ENCODE results near the gene DNAH12. TPM values are rescaled to one million over a fixed set of nuclear protein-coding genes. Genes with fewer than 3 reads are reported as not detected.
"Not testable (repeated sequence)": the region's sequence is repeated elsewhere in the genome, so short reads cannot be mapped to it uniquely, and the experiment has no call there.

Gene DNAH12
- total RNA-seq, 1 donor = 0.63 TPM

GRCh38 chr3:57555738-57556458 is 11.8 kb upstream of the DNAH12 start, which contains the start of gene PDE12:
Gene PDE12, plus strand, starts transcription at chr3:57556274. Its CDS starts 106 bp downstream, at chr3:57556380.
- H3K4me1 ChIP-seq (ENCODE audit: insufficient read depth, low read length) = peaks cover 34% of the 10 kb centered on the region
- H3K9me3 ChIP-seq (ENCODE audit: low read depth, low read length) = no peaks in the 10 kb centered on the region
- no peaks in the 10 kb centered on the region for H3K27me3 ChIP-seq (ENCODE audit: insufficient read depth, low read length)
- peak within 1 kb of the TSS; percentile 72 for H3K4me3 ChIP-seq (ENCODE audit: low read length)

DNA sequence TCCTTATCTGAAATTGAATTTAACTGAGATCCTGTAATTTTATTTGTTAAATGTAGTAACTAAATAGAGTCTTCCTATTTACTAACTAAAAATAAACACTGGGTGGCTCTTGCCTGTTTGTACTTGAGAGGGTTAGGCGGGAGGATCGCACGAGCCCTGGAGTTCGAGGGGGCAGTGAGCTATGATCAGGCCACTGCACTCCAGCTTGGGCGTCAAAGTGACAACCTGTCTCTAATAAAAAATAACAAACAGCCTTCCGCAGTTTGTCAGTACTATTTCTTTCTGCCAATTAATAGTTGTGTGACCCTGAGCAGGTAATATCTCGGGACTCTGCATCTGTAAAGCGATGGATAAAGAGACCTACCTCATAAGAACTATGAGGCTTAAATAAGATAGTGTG is 11.2 kb upstream of the DNAH12 start:
- peak overlapping the region; percentile 72 for H3K4me3 ChIP-seq (ENCODE audit: low read length)
- no peaks in the 10 kb centered on the region for H3K9me3 ChIP-seq (ENCODE audit: low read depth, low read length)
- H3K4me1 ChIP-seq (ENCODE audit: insufficient read depth, low read length) = peaks cover 34% of the 10 kb centered on the region
- no peaks in the 10 kb centered on the region for H3K27me3 ChIP-seq (ENCODE audit: insufficient read depth, low read length)

DNA sequence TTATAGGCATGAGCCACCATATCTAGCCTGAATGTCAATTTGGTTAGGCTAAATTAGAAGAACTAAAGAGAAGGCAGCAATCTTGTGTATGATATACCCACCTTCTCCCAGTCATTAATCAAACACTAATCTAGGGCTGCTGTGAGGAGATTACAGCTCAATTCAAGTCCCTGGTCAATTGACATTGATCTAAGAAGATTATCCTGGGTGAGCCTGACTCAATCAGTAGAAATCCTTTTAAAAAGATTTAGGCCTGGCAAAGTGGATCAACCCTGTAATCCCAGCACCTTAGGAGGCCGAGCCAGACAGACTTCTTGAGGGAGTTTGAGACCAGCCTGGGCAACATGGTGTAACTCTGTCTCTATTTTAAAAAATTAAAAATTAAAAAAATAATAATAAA is 2.5 kb upstream of the DNAH12 start:
- no peak overlapping the region for H3K4me3 ChIP-seq (ENCODE audit: low read length)
- peaks cover 7% of the 10 kb centered on the region for H3K4me1 ChIP-seq (ENCODE audit: insufficient read depth, low read length)
- no peaks in the 10 kb centered on the region for H3K9me3 ChIP-seq (ENCODE audit: low read depth, low read length)
- H3K27me3 ChIP-seq (ENCODE audit: insufficient read depth, low read length) = no peaks in the 10 kb centered on the region

GRCh38 chr3:57545636-57546268 is 1.6 kb upstream of the DNAH12 start:
- Histone ChIP-seq H3K4me1 (ENCODE audit: insufficient read depth, low read length) (peaks cover 7% of the 10 kb centered on the region), H3K4me3 (ENCODE audit: low read length) (no peak overlapping the region)

GRCh38 chr3:57538465-57538864 is 5.7 kb downstream of the DNAH12 start:
- no peaks in the 10 kb centered on the region for H3K27me3 ChIP-seq (ENCODE audit: insufficient read depth, low read length)
- H3K9me3 ChIP-seq (ENCODE audit: low read depth, low read length) = no peaks in the 10 kb centered on the region
- H3K4me3 ChIP-seq (ENCODE audit: low read length) = no peak overlapping the region
- H3K4me1 ChIP-seq (ENCODE audit: insufficient read depth, low read length) = no peaks in the 10 kb centered on the region

More at GRCh38 chr3:57545636-57546268, 1.6 kb upstream of the DNAH12 start:
- Histone ChIP-seq H3K27me3 (ENCODE audit: insufficient read depth, low read length) (no peaks in the 10 kb centered on the region), H3K9me3 (ENCODE audit: low read depth, low read length) (no peaks in the 10 kb centered on the region)

DNA sequence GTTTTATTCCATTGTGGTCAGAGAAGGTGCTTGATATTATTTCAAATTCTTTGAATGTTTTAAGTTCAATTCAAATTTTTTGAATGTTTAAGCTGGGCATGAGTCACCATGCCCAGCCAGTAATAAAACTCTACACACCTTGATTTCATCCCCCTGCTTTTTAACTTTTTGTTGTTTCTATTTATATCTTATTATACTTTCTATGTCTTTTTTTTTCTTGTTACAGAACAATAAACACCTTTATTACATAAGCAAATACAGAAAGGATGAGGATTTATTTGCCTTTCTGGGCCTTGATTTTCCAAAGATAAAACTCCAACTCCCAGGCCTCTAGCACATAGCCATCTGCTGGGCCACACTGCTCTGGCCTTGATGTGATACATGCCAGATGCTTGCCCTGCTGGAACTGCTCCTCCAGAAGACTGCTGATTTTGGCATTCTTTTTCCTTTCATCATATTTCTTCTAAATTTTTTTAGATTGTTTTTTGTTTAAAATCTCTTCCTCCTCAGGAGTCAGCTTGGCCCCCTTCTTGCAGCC is 14.0 kb downstream of the DNAH12 start:
- H3K4me3 ChIP-seq (ENCODE audit: low read length) = no peak overlapping the region
- H3K9me3 ChIP-seq (ENCODE audit: low read depth, low read length) = no peaks in the 10 kb centered on the region
- no peaks in the 10 kb centered on the region for H3K4me1 ChIP-seq (ENCODE audit: insufficient read depth, low read length)
- no peaks in the 10 kb centered on the region for H3K27me3 ChIP-seq (ENCODE audit: insufficient read depth, low read length)

- H3K9me3 ChIP-seq (ENCODE audit: low read depth, low read length) = no peaks in the 10 kb centered on the region
- H3K4me1 ChIP-seq (ENCODE audit: insufficient read depth, low read length) = no peaks in the 10 kb centered on the region
- no peaks in the 10 kb centered on the region for H3K27me3 ChIP-seq (ENCODE audit: insufficient read depth, low read length)
- H3K4me3 ChIP-seq (ENCODE audit: low read length) = no peak overlapping the region
These were observed 25.7 kb downstream of the DNAH12 start for GRCh38 chr3:57518276-57518915.

GRCh38 chr3:57512166-57512565 is 32.0 kb downstream of the DNAH12 start:
- no peaks in the 10 kb centered on the region for H3K27me3 ChIP-seq (ENCODE audit: insufficient read depth, low read length)
- H3K4me1 ChIP-seq (ENCODE audit: insufficient read depth, low read length) = no peaks in the 10 kb centered on the region
- H3K9me3 ChIP-seq (ENCODE audit: low read depth, low read length) = no peaks in the 10 kb centered on the region
- H3K4me3 ChIP-seq (ENCODE audit: low read length) = no peak overlapping the region

- Histone ChIP-seq H3K4me3 (ENCODE audit: low read length) (no peak overlapping the region), H3K9me3 (ENCODE audit: low read depth, low read length) (no peaks in the 10 kb centered on the region), H3K4me1 (ENCODE audit: insufficient read depth, low read length) (no peaks in the 10 kb centered on the region), H3K27me3 (ENCODE audit: insufficient read depth, low read length) (no peaks in the 10 kb centered on the region)
These were observed 38.2 kb downstream of the DNAH12 start for GRCh38 chr3:57505901-57506300.

DNA sequence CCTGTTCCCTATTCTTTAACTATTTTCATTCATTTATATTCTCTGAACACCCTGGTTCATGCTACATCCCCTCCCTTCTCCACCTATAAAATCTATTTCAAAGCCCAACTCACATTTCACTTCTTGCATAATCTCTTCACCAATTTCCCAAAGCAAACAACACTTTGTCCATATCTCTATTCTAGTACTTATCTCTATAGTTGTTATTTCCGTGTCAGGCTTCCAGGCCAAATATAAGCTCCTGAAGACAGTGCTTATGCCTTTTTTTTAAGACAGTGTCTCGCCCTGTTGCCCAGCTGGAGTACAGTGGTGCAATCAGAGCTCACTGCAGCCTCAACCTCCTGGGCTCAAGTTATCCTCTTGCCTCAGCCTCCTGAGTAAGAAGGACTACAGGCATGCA is 43.6 kb downstream of the DNAH12 start:
- H3K9me3 ChIP-seq (ENCODE audit: low read depth, low read length) = no peaks in the 10 kb centered on the region
- no peaks in the 10 kb centered on the region for H3K27me3 ChIP-seq (ENCODE audit: insufficient read depth, low read length)
- no peaks in the 10 kb centered on the region for H3K4me1 ChIP-seq (ENCODE audit: insufficient read depth, low read length)
- H3K4me3 ChIP-seq (ENCODE audit: low read length) = no peak overlapping the region

- no peaks in the 10 kb centered on the region for H3K27me3 ChIP-seq (ENCODE audit: insufficient read depth, low read length)
These were observed 46.2 kb downstream of the DNAH12 start for GRCh38 chr3:57497904-57498303.

DNA sequence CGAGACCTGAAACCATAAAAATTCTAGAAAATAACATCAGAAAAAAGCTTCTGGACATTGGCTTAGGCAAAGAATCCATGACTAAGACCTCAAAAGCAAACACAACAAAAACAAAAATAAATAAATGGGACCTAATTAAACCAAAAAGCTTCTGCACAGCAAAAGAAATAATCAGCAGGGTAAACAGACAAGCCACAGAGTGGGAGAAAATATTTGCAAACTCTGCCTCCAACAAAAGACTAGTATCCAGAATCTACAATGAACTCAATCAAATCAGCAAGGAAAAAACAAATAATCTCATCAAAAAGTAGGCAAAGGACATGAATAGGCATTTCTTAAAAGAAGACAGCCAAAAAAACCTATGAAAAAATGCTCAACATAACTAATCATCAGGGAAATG is 59.6 kb downstream of the DNAH12 start:
- no peaks in the 10 kb centered on the region for H3K9me3 ChIP-seq (ENCODE audit: low read depth, low read length)
- H3K4me3 ChIP-seq (ENCODE audit: low read length) = no peak overlapping the region
- no peaks in the 10 kb centered on the region for H3K27me3 ChIP-seq (ENCODE audit: insufficient read depth, low read length)
- no peaks in the 10 kb centered on the region for H3K4me1 ChIP-seq (ENCODE audit: insufficient read depth, low read length)

More at GRCh38 chr3:57497904-57498303, 46.2 kb downstream of the DNAH12 start:
- Histone ChIP-seq H3K4me3 (ENCODE audit: low read length) (no peak overlapping the region), H3K9me3 (ENCODE audit: low read depth, low read length) (no peaks in the 10 kb centered on the region), H3K4me1 (ENCODE audit: insufficient read depth, low read length) (no peaks in the 10 kb centered on the region)

GRCh38 chr3:57477193-57477592 is 67.0 kb downstream of the DNAH12 start:
- H3K27me3 ChIP-seq (ENCODE audit: insufficient read depth, low read length); H3K4me3 ChIP-seq (ENCODE audit: low read length); H3K9me3 ChIP-seq (ENCODE audit: low read depth, low read length); H3K4me1 ChIP-seq (ENCODE audit: insufficient read depth, low read length): not testable (repeated sequence)

DNA sequence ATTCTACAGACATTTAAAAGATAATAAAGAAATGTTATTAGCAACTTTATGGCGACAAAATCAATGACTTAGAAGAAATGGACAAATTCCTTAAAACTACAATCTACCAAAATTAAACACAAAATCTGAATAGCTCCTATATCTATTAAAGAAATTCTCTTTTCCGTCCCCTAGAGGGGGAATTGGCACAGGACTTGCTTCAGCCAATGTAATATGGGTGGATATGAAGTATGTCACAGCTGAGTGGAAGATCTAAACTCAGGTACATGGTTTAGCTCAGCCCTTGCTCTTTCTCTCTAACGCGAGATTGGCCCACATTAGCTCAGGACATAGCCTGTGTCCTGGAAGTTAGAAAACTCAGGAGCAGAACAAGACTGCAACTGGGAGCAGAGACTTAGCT is 79.3 kb downstream of the DNAH12 start:
- Histone ChIP-seq H3K9me3 (ENCODE audit: low read depth, low read length) (no peaks in the 10 kb centered on the region), H3K4me1 (ENCODE audit: insufficient read depth, low read length) (no peaks in the 10 kb centered on the region), H3K27me3 (ENCODE audit: insufficient read depth, low read length) (no peaks in the 10 kb centered on the region), H3K4me3 (ENCODE audit: low read length) (no peak overlapping the region)

DNA sequence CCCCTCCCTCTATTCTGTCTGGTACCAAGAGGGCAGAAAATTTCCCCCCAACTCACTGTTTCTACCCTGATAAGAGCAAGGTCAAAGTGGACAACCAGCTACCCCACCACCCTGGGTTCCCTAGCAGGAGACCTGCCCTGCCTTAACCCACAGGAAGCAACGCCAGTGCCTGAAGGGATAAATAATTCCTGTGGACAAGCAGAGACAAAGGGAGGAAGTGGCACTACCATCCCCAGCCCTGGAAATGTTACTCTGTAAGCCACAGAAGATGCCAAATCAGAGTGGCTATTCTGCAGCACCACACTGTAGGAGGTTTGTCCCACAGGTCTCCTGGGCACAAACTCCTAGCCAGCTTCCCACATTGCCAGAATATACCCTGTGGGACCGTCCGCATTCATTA is 80.1 kb downstream of the DNAH12 start:
- H3K4me3 ChIP-seq (ENCODE audit: low read length) = no peak overlapping the region
- H3K4me1 ChIP-seq (ENCODE audit: insufficient read depth, low read length) = no peaks in the 10 kb centered on the region
- H3K9me3 ChIP-seq (ENCODE audit: low read depth, low read length) = no peaks in the 10 kb centered on the region
- H3K27me3 ChIP-seq (ENCODE audit: insufficient read depth, low read length) = no peaks in the 10 kb centered on the region

Data from mononuclear cell (primary cell).